T-helper 1 cell (primary cell): ENCODE results near the gene SPINK1.
"Not testable (repeated sequence)": the region's sequence is repeated elsewhere in the genome, so short reads cannot be mapped to it uniquely, and the experiment has no call there.

Experiments used
- DNase-seq, 5 donors: peaks; one replicate each; pipeline ENCODE4 v3.0.0-alpha.2; 2012 to 2020

Gene SPINK1

DNA sequence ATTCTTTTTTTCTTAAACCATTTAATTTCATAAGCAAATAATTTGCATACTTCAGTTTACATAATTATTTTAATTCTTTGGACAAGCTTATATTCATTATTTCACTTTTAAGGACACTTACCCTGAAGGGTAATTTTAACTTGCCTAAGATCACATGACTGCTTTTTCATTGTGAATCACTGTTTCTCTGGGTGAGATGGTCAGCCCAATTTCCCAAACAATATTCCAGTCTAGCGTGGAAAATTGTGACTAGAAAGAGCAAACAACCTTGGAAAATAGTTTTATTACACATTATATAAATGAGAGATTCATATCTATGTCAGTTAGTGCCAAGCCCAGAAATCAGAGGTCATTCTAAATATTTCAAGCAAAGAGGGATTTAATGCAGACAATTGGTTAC lies 27.5 kb downstream of the SPINK1 start:
- no peak for DNase-seq

DNA sequence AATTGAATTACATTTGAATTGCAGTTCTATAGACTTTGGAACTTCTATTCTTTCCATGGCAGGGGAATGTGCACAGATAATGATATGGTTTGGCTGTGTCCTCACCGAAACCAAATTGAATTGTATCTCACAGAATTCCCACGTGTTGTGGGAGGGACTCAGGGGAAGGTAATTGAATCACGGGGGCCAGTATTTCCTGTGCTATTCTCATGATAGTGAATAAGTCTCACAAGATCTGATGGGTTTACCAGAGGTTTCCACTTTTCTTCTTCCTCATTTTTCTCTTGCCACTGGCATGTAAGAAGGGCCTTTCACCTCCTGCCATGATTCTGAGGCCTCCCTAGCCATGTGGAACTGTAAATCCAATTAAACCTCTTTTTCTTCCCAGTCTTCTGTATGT lies 28.3 kb downstream of the SPINK1 start:
- DNase-seq, result not testable (repeated sequence)

DNA sequence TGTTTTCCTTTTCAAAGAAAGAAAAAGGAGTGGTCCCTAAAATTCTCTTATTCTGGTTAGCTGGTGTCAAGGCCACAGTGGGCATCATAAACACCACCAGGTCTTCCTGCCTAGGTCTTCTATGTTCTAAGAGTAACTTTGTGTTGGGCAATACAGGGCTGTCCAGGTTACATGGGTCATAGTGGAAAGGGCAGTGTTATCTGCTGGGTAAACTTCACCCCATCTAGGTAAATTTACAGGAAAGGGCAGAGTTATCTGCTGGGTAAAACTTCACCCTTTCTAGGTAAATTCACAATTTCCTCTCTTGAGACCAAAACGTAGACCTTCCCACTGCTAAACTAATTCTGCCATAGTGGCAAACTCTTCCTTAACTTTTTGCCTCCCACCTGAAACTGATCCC lies 30.0 kb downstream of the SPINK1 start:
- DNase-seq, result no peak

DNA sequence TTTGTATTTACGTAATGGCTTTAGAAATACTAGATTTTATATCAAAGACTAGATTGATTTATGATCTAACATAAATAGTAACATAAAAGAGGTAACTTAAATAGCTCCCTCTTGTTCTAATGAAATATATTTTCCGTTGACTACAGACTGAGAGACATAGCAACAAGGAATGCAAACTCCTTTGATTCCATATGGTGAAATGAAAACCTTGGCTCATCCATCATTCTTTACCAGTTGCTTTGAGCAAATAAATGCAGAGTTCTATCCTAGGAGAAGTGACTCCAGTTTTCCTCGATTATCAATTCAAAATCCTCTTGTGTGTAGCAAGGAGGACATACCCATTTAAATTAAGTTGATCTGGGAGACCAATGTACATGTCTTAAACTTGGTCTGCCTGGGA lies 31.0 kb downstream of the SPINK1 start:
- no peak for DNase-seq

DNA sequence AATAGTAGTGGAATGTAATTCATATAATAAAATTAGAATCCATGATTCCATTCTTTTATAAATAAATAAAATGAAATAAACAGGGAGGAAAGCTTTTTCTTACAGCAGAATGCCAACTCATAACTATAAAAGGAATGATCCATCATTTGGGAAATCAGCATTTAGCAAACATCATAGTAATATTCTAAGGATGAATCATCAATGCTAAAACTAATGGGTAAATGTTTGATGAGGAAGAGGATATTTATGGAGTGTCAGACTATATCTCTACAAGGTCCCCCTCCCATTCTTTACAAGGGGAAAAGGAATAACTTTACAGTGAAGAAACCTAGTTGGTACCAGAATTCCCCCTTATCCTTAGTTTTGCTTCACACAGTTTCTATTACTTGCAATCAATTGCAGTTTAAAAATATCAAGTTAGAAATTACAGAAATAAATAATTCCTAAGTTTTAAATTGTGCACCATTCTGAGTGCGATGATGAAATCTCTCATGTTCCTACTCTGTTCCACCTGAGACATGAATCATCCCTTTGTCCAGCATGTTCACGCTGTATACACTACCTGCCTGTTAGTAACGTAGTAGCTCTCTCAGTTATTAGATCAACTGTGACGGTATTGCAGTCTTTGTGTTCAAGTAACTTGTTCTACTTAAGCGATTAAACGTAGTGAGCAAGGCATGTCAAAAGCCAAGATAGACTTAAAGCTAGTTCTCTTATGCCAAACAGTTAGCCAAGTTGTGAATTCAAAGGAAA lies 34.7 kb downstream of the SPINK1 start:
- DNase-seq, result no peak

DNA sequence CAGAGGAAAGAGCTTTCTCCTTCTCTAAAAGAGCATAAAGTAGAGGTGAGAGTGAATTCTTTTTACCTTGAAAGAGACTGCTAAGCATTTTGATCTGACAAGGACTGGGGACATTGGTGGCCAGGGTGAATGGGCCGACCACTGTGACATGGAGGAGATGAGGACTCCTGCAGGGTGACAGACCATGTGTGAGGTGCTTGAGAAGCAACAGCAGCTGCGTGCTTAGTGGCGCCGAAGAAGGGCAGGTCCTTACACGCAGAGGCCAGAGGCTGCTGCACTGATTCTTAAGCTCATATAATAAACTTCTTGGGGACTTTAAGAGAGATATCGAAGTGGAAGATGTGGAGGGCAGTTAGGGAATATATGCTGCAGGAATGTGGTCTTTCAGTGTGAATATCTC lies 40.3 kb downstream of the SPINK1 start:
- no peak for DNase-seq

DNA sequence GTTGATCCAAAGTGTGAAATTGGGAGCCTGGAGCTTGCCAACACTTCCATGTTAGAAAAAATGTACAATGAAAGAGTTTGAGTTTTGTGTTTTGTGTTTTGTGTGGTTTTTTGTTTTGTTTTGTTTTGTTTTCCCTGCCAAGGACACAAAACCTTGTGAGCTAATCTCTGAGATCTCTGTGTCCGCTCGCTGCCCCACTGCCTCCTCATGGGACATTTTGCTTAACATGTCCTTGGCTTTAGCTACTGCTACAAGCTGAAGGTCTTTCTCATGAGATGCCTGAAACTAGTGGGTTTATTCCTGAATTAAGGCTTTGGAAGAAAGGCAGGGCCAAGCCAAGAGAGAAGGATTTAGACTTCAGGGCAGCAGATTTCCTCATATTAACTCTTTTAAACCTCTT lies 41.7 kb downstream of the SPINK1 start:
- no peak for DNase-seq

DNA sequence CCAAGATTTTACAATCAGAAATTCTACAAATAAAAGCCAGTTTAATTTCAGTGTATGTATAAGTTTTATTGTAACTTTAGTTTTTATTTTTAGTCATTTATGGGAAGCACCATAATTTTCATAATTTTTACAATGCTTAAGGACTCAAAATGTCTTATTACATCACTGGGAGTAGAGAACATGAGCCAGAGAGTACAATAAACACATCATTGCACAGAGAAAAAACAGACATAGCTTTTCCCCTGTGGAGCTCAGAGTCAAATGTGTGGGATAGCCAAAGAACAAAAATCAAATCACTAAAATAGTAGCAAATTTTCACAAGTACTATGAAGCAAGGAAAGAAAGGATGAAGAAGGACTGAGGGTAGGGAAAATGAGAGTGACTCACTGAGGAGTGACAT lies 43.4 kb downstream of the SPINK1 start:
- no peak for DNase-seq

DNA sequence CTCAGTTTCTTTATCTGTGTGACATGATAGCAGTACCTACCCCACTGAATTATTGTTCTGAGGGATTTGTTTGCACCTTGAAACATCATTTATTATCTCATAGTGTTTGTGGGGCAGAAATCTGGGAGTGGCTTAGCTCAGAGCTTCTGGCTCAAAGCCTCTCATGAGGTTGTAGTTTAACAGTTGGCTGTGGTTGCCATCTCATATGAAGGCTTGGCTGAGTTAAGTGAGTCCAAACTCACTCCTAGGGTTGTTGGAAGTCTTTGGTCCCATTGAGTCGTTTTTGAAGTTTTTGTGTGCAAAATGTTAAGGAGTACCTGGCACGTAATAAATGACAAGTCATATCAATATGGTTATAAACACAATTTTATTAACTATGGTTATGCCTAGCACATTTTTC lies 45.3 kb downstream of the SPINK1 start:
- DNase-seq, result no peak

DNA sequence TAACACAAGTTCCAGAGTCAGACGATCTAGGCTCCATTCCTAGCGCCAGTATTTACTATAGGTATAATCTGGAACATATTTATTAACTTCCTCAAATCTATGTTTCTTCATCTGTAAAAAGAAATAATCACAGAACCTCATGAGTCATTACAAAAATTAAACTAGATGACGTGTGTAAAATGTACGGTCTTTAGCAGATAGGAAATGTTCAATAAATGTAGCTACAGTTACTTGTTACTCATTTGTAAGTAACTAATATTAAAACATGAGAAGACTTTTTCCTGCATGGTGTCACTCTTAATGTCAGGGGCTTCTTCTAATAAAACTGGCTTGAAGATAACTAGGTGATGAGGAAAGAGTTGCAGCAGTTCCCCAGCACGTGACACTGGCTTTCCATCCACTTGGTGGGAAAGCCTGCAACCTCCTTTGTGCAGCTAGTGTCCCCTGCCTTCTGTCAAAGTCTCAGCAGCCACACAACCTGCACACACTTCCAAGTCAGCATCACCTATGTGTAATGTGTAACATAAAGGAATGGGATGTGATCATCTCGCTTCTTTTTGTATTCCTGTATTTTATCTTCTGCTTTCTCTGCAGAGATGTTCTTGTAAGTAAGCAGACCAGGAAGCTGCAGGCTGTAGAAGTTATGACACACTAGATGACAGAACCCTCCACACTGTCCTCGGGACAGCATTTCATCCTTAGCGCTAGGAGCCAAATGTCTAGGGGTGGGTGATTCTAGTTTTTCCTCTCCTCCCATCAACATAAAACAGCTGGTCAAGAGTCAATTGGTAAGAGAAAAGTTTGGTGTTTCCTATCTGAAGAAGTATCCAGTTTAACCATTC lies 47.1 kb downstream of the SPINK1 start:
- DNase-seq, result no peak

DNA sequence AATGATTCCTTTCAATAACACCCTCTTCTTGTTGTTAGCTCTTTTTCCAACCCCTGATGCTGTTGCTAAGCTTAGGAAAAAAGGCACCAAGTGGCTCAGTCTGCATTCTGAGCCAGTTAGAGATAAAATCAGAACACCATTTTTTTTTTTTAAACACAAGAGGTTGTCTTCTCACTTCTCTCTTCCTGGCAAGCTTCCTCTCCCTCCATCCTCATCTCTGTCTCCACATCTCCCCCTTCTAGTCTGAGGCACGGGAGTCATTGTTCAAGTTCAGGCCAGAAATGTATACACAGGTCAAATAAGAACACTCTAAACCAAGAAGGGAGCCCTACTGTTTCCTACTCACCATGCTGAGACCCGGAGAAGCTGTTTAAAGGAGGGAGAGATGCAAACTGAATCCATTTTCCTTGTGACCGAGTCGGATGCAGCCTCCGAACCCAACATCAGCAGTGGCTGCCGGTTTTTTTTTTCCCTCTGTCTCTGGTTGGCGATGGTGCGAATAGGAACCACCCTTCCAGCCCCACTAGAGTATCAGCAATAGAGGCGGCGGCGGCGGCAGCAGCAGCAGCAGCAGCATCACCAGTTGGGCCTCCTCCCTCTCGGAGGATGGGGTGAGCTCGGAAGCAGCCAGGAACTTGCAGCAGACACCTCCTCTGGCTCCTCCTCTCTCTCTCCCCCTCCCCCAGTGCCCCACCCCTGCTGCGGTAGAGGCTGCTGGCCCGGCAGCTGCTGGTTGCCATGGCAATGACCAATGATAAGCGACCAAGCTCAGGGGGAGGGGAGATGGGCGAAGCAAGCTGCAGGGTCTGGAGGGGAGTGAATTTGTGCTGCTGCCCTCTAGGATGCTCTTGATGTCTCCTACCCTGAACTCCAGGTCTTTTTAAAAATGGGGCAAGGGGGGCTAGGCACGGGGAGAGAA lies 49.1 kb downstream of the SPINK1 start, which contains the start of gene JAKMIP2:
Gene JAKMIP2, minus strand, starts transcription at position 619 of the 919 bp plus-strand sequence. CDS start 110,922 bp downstream, outside the sequence.
- DNase-seq, result peak; percentile 17 to 68 (median 51)

DNA sequence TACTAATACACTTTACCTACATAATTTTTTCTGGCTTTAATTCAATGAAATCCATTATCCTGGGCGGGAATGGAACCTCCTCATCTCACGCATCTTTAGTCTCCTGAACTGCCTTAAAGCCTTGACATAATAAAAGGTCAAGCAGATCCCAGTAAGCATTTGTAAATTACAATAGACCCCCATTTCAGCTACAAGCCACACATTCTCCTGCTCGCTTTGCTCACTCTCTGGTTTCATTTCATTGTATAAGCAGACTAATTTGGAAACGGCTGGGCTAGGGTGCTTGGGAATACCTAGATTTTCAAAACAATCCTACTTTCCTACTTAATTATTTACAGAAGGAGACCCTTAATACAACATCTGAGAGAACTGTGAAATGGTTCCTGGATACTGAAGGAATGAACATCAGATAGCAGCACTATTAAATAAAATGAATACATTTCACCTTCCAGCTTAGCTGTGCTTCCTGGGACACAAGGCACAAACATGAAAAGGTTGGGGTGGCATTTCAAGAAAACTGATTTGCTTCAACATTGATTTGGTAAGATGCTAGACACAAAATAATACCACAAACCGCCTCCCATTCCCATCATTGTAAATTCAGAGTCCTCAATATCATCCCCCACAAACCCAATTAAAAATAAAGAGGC lies 50.4 kb downstream of the SPINK1 start:
- no peak for DNase-seq

DNA sequence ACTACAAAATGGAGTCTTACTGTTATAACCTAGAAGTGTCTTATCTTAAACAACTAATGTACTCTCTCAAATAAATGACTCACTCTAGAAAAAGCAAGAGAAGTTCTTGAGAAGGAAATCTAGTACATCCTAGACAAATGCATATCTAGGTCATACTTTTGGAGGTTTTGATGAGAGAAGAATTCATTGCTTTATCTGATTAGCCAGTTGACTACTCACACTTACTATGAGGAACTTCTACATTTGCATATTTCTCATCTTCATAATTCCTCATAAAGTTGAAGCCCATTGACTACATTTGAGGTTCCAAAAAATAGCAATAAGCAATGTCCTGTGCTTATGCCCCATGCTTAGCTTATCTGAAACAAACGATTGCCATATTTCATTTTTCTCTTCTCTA lies 51.8 kb downstream of the SPINK1 start:
- DNase-seq, result no peak

DNA sequence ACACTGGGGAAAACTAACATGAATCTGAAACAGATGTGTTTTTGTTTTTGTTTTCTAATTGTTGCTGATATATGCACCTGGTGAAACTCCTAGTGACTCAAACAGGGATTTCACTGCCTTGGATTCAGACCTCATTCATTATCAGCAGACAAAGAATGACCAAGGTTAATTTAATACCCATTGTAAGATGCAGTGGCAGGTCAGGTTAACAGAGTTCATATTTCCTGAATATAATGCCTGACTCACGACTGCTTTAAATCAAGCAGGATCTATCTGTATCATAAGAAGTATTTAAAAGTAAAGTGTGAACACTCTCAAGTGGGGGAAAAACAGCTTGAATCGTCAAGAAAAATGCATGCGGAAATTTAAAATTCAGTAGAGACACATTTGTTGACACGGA lies 54.5 kb downstream of the SPINK1 start:
- no peak for DNase-seq
